ENCODE measurements around the gene INPP4B.

The INPP4B gene

DNA sequence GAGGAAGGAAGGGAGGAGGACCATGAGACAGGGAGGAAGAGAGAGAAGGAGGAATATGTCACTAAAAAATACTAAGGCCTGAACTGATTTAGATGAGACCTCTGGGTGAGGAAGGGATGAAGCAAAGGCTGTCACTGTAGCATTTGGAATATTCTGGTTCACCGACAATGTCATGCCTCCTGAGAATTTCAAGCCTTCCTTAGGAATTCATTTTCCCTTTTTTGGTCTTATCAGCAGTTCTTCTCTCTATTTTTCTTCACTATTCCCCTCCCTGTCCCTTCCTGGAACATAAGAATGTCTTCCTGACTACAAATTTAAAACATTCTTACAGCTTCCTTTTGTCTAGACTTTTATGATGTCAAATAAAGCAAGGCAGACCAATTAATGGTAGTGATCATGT is 527.8 kb downstream of the INPP4B start:
- H3K4me1 Mint-ChIP-seq: peaks cover 58% of the 10 kb centered on the region
- CTCF ChIA-PET: no interaction called here
- DNase-seq: no peak
- no peak overlapping the region for H3K27ac Mint-ChIP-seq
- peaks cover 2% of the 10 kb centered on the region for H3K9me3 Mint-ChIP-seq
- no peak overlapping the region for H3K4me3 Mint-ChIP-seq
- H3K36me3 Mint-ChIP-seq: peaks cover 65% of the 10 kb centered on the region
- no peaks in the 10 kb centered on the region for H3K27me3 Mint-ChIP-seq

- no peak overlapping the region for H3K4me3 Mint-ChIP-seq
- H3K27ac Mint-ChIP-seq: no peak overlapping the region
- no peak for DNase-seq
- CTCF ChIA-PET: interaction anchor here (1.0 kb wide), 1 partner anchor 34 kb away, joined by 4 read pairs; no protein-coding TSS in a partner anchor
- H3K9me3 Mint-ChIP-seq: peaks cover 2% of the 10 kb centered on the region
- no peaks in the 10 kb centered on the region for H3K27me3 Mint-ChIP-seq
- H3K36me3 Mint-ChIP-seq: peaks cover 68% of the 10 kb centered on the region
- H3K4me1 Mint-ChIP-seq: peaks cover 68% of the 10 kb centered on the region
These were observed 529.2 kb downstream of the INPP4B start for GRCh38 chr4:142316913-142317312.

DNA sequence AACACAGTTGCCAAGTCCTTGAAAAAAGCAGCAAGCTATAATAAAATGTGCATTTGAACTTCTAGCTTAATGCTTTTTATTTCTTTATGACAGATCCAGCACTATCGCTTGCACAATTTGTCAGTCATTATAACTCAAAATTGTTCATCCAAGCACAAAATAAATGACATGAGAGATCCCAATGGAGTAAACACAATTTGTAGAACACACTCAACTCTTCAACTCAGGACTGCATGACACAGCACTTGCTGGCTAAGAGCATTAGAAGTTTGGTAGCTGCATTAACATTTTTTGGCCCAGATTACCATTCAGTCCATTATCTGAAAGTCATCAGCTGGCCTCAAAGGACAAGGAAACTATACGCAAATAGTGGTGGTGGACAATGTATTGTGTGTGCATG is 530.1 kb downstream of the INPP4B start:
- Mint-ChIP-seq H3K4me1 (peaks cover 66% of the 10 kb centered on the region), H3K36me3 (peaks cover 68% of the 10 kb centered on the region), H3K27me3 (no peaks in the 10 kb centered on the region), H3K4me3 (no peak overlapping the region), H3K9me3 (no peaks in the 10 kb centered on the region), H3K27ac (no peak overlapping the region)
- DNase-seq: no peak
- CTCF ChIA-PET: interaction anchor here (1.9 kb wide), 1 partner anchor 33 kb away, joined by 5 read pairs; no protein-coding TSS in a partner anchor

- DNase-seq: no peak
- Mint-ChIP-seq H3K4me3 (no peak overlapping the region), H3K36me3 (peaks cover 63% of the 10 kb centered on the region), H3K27me3 (no peaks in the 10 kb centered on the region), H3K9me3 (no peaks in the 10 kb centered on the region), H3K27ac (peak overlapping the region; percentile 75), H3K4me1 (peaks cover 59% of the 10 kb centered on the region)
- CTCF ChIA-PET: interaction anchor here (1.1 to 1.9 kb wide), 2 partner anchors 9 to 32 kb away, joined by 3 to 5 read pairs; no protein-coding TSS in a partner anchor
These were observed 531.4 kb downstream of the INPP4B start for GRCh38 chr4:142314686-142315085.

- DNase-seq: no peak
- Mint-ChIP-seq H3K4me1 (peaks cover 55% of the 10 kb centered on the region), H3K36me3 (peaks cover 60% of the 10 kb centered on the region), H3K4me3 (peak overlapping the region; percentile 21), H3K9me3 (no peaks in the 10 kb centered on the region), H3K27ac (peak overlapping the region; percentile 75), H3K27me3 (no peaks in the 10 kb centered on the region)
- CTCF ChIA-PET: interaction anchor here (1.1 to 1.9 kb wide), 2 partner anchors 9 to 31 kb away, joined by 3 to 5 read pairs; no protein-coding TSS in a partner anchor
These were observed 531.9 kb downstream of the INPP4B start for GRCh38 chr4:142314247-142314646.

DNA sequence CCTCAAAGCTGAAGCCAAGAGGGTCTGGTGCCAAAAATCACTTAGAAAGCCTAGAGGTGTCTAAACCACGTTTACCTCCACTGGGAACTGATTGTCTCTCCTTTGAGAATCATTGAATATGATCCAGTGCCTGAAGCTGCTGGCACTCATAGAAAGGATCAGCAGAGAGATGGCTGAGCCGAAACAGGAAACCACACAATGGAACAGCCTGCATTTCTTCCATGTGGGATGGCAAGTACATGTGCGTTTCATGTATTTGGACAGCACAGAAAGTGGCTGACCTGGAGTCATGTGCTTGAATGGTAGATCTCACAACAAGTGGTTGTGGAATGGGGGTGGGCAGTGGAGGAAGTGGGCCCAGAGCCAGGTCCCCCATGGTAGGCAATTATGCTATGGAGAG is 533.7 kb downstream of the INPP4B start:
- CTCF ChIA-PET: no interaction called here
- Mint-ChIP-seq H3K27me3 (no peaks in the 10 kb centered on the region), H3K4me3 (no peak overlapping the region), H3K27ac (no peak overlapping the region), H3K4me1 (peaks cover 39% of the 10 kb centered on the region), H3K9me3 (no peaks in the 10 kb centered on the region), H3K36me3 (peaks cover 54% of the 10 kb centered on the region)
- DNase-seq: no peak

DNA sequence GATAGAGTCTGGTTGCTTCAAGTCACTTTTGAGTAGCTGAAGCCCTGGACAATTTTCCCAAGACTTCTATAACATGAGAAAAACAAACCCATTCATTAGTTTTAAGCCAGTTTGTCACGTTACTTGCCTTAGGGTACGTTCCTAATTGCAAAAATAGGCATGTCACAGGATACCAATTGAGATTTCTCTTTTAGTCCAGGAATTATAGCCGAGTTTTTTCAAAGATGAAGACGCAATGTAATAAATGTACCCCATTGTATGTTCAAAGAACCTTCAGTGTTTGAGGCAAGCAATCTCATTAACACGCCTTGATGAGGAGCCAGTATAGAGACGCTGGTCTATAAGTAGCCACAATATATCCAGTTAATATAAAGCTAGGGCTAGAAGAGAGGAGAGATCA is 534.2 kb downstream of the INPP4B start:
- Mint-ChIP-seq H3K27me3 (no peaks in the 10 kb centered on the region), H3K4me3 (no peak overlapping the region)

GRCh38 chr4:142309772-142310171 is 536.3 kb downstream of the INPP4B start:
- Mint-ChIP-seq H3K27me3 (no peaks in the 10 kb centered on the region), H3K27ac (no peak overlapping the region), H3K4me1 (peaks cover 25% of the 10 kb centered on the region), H3K36me3 (peaks cover 61% of the 10 kb centered on the region), H3K9me3 (no peaks in the 10 kb centered on the region), H3K4me3 (no peak overlapping the region)
- DNase-seq: no peak
- CTCF ChIA-PET: no interaction called here

More for the DNA sequence above, 534.2 kb downstream of the INPP4B start:
- peaks cover 54% of the 10 kb centered on the region for H3K36me3 Mint-ChIP-seq
- no peaks in the 10 kb centered on the region for H3K9me3 Mint-ChIP-seq
- H3K27ac Mint-ChIP-seq: no peak overlapping the region
- no peak for DNase-seq
- CTCF ChIA-PET: no interaction called here
- peaks cover 39% of the 10 kb centered on the region for H3K4me1 Mint-ChIP-seq

DNA sequence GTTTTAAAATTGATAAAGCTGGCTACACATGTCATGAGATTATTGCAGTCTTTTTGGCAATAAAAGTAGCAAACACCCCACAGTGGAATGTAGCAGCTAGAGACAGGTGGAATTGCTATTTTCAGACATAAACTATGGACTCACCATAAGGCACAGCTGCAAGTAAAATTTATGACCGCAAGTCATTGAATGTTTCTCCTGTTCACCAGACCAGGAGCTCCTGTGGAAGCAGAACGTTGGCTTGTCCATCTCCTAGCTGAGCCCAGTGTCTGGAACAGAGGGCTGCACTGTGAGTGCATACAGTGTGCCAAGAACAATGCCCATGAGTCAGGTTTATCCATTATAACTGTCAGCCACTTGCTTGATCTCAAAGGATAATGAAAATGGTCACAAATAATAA is 538.2 kb downstream of the INPP4B start:
- H3K4me1 Mint-ChIP-seq: peaks cover 12% of the 10 kb centered on the region
- no peaks in the 10 kb centered on the region for H3K9me3 Mint-ChIP-seq
- H3K27me3 Mint-ChIP-seq: no peaks in the 10 kb centered on the region
- no peak overlapping the region for H3K4me3 Mint-ChIP-seq
- peaks cover 55% of the 10 kb centered on the region for H3K36me3 Mint-ChIP-seq
- no peak for DNase-seq
- CTCF ChIA-PET: interaction anchor here (1.0 kb wide), 1 partner anchor 24 kb away, joined by 3 read pairs; no protein-coding TSS in a partner anchor
- H3K27ac Mint-ChIP-seq: no peak overlapping the region

DNA sequence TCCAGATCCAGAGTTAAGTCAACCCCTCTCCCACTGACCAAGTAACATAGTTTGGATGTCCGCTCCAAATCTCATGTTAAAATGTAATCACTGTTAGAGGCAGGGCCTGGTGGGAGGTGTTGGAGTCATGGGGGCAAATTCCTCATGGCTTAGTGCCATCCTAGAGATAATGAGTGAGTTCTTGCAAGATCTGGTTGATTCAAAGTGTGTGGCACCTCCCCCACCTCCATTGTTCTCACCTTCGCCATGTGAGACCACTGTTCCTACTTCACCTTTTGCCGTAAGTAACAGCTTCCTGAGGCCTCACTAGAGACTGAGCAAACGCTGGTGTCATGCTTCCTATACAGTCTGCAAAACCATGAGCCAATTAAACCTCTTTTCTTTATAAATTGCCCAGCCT is 548.8 kb downstream of the INPP4B start:
- Mint-ChIP-seq H3K27ac (no peak overlapping the region), H3K4me1 (peaks cover 23% of the 10 kb centered on the region), H3K36me3 (peaks cover 64% of the 10 kb centered on the region), H3K4me3 (no peak overlapping the region), H3K27me3 (no peaks in the 10 kb centered on the region), H3K9me3 (no peaks in the 10 kb centered on the region)
- CTCF ChIA-PET: interaction anchor here (1.8 kb wide), 1 partner anchor 15 kb away, joined by 7 read pairs; no protein-coding TSS in a partner anchor
- DNase-seq: no peak

- DNase-seq: no peak
- H3K27me3 Mint-ChIP-seq: no peaks in the 10 kb centered on the region
- no peak overlapping the region for H3K4me3 Mint-ChIP-seq
- CTCF ChIA-PET: interaction anchor here (0.9 to 2.1 kb wide), 4 partner anchors 10 to 548 kb away, joined by 3 to 7 read pairs (median 5); no protein-coding TSS in a partner anchor
- peaks cover 63% of the 10 kb centered on the region for H3K36me3 Mint-ChIP-seq
- H3K4me1 Mint-ChIP-seq: peaks cover 31% of the 10 kb centered on the region
- H3K9me3 Mint-ChIP-seq: peaks cover 5% of the 10 kb centered on the region
- H3K27ac Mint-ChIP-seq: no peak overlapping the region
These were observed 552.6 kb downstream of the INPP4B start for GRCh38 chr4:142293536-142293935.

- DNase-seq: no peak
- H3K27ac Mint-ChIP-seq: peak overlapping the region; percentile 25
- no peak overlapping the region for H3K4me3 Mint-ChIP-seq
- peaks cover 53% of the 10 kb centered on the region for H3K36me3 Mint-ChIP-seq
- H3K27me3 Mint-ChIP-seq: no peaks in the 10 kb centered on the region
- peaks cover 5% of the 10 kb centered on the region for H3K9me3 Mint-ChIP-seq
- H3K4me1 Mint-ChIP-seq: peaks cover 31% of the 10 kb centered on the region
- CTCF ChIA-PET: interaction anchor here (1.9 kb wide), 1 partner anchor 9 kb away, joined by 6 read pairs; no protein-coding TSS in a partner anchor
These were observed 553.9 kb downstream of the INPP4B start for GRCh38 chr4:142292231-142292630.

DNA sequence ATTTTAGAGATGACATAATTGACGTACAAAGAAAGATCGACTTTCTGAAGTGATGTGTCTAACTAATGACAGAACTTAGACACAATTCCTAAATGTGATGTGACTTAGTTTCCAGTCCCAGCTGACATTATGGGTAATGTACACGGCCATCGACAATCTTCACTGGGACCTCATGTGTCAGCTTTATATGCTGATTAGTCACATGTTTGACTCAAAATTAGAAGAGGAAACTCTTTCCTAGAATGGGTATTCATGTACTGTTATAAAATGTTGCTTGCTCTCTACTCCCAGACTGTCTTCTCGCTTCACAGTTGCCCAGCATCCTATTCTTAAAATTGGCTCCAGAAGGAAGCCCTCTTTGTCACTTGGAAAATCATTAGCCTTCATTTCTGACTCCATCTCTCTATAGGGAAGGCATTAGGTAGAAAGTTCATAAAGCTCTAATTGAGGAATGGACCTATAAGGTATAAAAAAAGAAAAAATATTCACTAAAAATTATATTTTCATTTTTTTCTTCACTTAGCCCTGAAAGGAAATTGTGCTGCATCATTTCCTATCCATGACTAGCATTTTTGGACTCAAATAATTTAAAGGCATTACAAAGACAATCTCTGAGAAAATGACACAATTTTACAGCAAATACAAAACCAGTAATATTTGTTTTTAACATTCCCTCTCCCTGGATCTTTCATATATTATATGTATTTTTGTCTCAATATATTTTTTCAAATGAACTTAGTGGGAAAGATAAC is 554.6 kb downstream of the INPP4B start:
- peaks cover 31% of the 10 kb centered on the region for H3K4me1 Mint-ChIP-seq
- H3K36me3 Mint-ChIP-seq: peaks cover 51% of the 10 kb centered on the region
- H3K4me3 Mint-ChIP-seq: no peak overlapping the region
- peak overlapping the region; percentile 16 for H3K27ac Mint-ChIP-seq
- DNase-seq: no peak
- no peaks in the 10 kb centered on the region for H3K27me3 Mint-ChIP-seq
- CTCF ChIA-PET: interaction anchor here (0.8 to 1.9 kb wide), 2 partner anchors 8 to 9 kb away, joined by 3 to 6 read pairs; no protein-coding TSS in a partner anchor
- peaks cover 5% of the 10 kb centered on the region for H3K9me3 Mint-ChIP-seq

- H3K4me1 Mint-ChIP-seq: peaks cover 8% of the 10 kb centered on the region
- H3K27me3 Mint-ChIP-seq: no peaks in the 10 kb centered on the region
- DNase-seq: no peak
- H3K9me3 Mint-ChIP-seq: peaks cover 5% of the 10 kb centered on the region
- CTCF ChIA-PET: no interaction called here
- no peak overlapping the region for H3K4me3 Mint-ChIP-seq
- H3K27ac Mint-ChIP-seq: no peak overlapping the region
- peaks cover 30% of the 10 kb centered on the region for H3K36me3 Mint-ChIP-seq
These were observed 558.7 kb downstream of the INPP4B start for GRCh38 chr4:142287371-142287770.

DNA sequence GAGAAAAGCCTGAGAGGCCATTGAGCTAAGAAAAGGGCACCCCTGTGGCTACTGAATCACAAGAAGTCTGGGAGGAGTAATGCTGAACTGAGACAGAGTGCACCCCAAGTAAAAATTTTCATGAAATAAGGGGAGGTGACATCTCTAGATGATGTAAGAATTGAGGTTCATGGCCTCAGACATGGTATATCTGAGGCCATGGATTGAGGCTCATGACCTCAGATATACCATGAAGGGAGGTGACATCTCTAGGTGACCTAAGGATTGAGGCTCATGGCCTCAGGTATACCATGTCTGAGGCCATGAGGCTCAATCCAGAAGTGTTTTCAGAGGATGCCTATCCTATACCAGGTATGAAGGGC is 560.9 kb downstream of the INPP4B start:
- Mint-ChIP-seq H3K27me3 (no peaks in the 10 kb centered on the region), H3K9me3 (peaks cover 5% of the 10 kb centered on the region), H3K4me3 (no peak overlapping the region), H3K27ac (no peak overlapping the region), H3K36me3 (peaks cover 20% of the 10 kb centered on the region), H3K4me1 (peaks cover 10% of the 10 kb centered on the region)
- CTCF ChIA-PET: no interaction called here
- no peak for DNase-seq
